Caco-2 (cell line): ENCODE results near the gene TTC6. TPM values are rescaled to one million over a fixed set of nuclear protein-coding genes. Genes with fewer than 3 reads are reported as not detected.

Experiments
- BruUV-seq: library from RNA; stranded (reverse); fragments of 400-500 nt; replicated peaks from 2 replicates; lab custom pipeline; 2021; lab: Mats Ljungman, UMichigan
- CTCF ChIA-PET: fragments of 300-600 bp; sonication (Branson Sonifier 250); formaldehyde crosslinking; loops from one replicate; lab custom pipeline; 2022; ENCODE audit warnings: antibody characterized with exemption; lab: Charles Lee
- POLR2A ChIA-PET: fragments of 300-600 bp; sonication (Branson Sonifier 250); formaldehyde crosslinking; loops from one replicate; lab custom pipeline; 2022; ENCODE audit warnings: antibody characterized with exemption; lab: Charles Lee
- DNase-seq, 2 experiments: peaks; one replicate each; pipeline versions ENCODE4 v3.0.0 to v3.0.0-alpha.2; 2020 to 2022
- H3K27me3 ChIP-seq: replicated peaks from 2 replicates; pipeline ENCODE4 v1.6.0; 2011; ENCODE audit warnings: low read length; ENCODE audit not compliant: control insufficient read depth, insufficient read depth
- H3K36me3 ChIP-seq: 2 replicates; pipeline ENCODE4 v1.5.1; 2011; ENCODE audit warnings: low read length; ENCODE audit not compliant: control insufficient read depth, insufficient read depth
- H3K4me1 ChIP-seq: fragments of 250-450 bp; sonication (Bioruptor Pico); 2 replicates; pipeline ENCODE4 v1.5.1; 2020; ENCODE audit warnings: mild to moderate bottlenecking
- H3K4me3 ChIP-seq: 2 replicates; pipeline ENCODE4 v1.5.1; 2011; ENCODE audit warnings: low read depth, mild to moderate bottlenecking, control low read depth, low read length
- H3K9me3 ChIP-seq: fragments of 250-450 bp; sonication (Bioruptor Pico); 2 replicates; pipeline ENCODE4 v1.5.1; 2020; ENCODE audit warnings: mild to moderate bottlenecking, moderate library complexity
- H3K27ac Mint-ChIP-seq: one replicate; pipeline ENCODE4 v1.8.0; 2022; ENCODE audit warnings: mixed read lengths; ENCODE audit not compliant: unreplicated experiment
- H3K27me3 Mint-ChIP-seq: one replicate; pipeline ENCODE4 v1.8.0; 2022; ENCODE audit warnings: mixed read lengths; ENCODE audit not compliant: insufficient read depth, unreplicated experiment
- H3K36me3 Mint-ChIP-seq: one replicate; pipeline ENCODE4 v1.8.0; 2022; ENCODE audit warnings: mild to moderate bottlenecking, mixed read lengths; ENCODE audit not compliant: insufficient read depth, unreplicated experiment
- H3K4me1 Mint-ChIP-seq: one replicate; pipeline ENCODE4 v1.8.0; 2022; ENCODE audit warnings: low read depth, mixed read lengths; ENCODE audit not compliant: unreplicated experiment
- H3K4me3 Mint-ChIP-seq: one replicate; pipeline ENCODE4 v1.8.0; 2022; ENCODE audit warnings: mild to moderate bottlenecking, moderate library complexity, mixed read lengths; ENCODE audit not compliant: unreplicated experiment
- H3K9me3 Mint-ChIP-seq: one replicate; pipeline ENCODE4 v1.8.0; 2022; ENCODE audit warnings: mixed read lengths; ENCODE audit not compliant: unreplicated experiment
- CTCF ChIP-seq, 2 experiments: fragments of 200-600 bp in 1 of 2; IDR thresholded peaks; 1 replicate in 1 of 2; 2 replicates in 1 of 2; pipeline versions ENCODE4 v1.5.1 to v1.8.0; 2011 to 2022; ENCODE audit warnings: antibody characterized with exemption in 1 of 2, control low read depth in 1 of 2, inconsistent platforms in 1 of 2, low read depth in 1 of 2, low read length in 1 of 2, mild to moderate bottlenecking in 1 of 2, moderate library complexity in 1 of 2; ENCODE audit not compliant: insufficient read depth in 1 of 2, severe bottlenecking in 1 of 2, unreplicated experiment in 1 of 2
- intact Hi-C: fragments of 100-400 bp; cut with micrococcal nuclease; formaldehyde crosslinking; loops from one replicate; pipeline ENCODE4 v1.10.0; 2022; ENCODE audit not compliant: unreplicated experiment
- total RNA-seq: library from RNA; stranded (reverse); gene quantifications from 2 replicates; pipeline ENCODE4 v1.2.3, GENCODE V29; 2022

Gene TTC6
- total RNA-seq, 1 experiment from 2014 or later: 19.4 TPM

GRCh38 chr14:37610945-37611523, 15.6 kb downstream of the TTC6 start:
- no peak overlapping the region for H3K4me3 ChIP-seq
- peaks cover 39% of the 10 kb centered on the region for H3K36me3 Mint-ChIP-seq
- no peak for DNase-seq
- intact Hi-C loops: no loop called here
- H3K27me3 Mint-ChIP-seq: no peaks in the 10 kb centered on the region
- no peaks in the 10 kb centered on the region for H3K27me3 ChIP-seq
- POLR2A ChIA-PET: no interaction called here
- CTCF ChIA-PET: no interaction called here
- H3K27ac Mint-ChIP-seq: no peak overlapping the region
- no peaks in the 10 kb centered on the region for H3K4me1 Mint-ChIP-seq
- peaks cover under 1% of the 10 kb centered on the region; the same call in 1 of the 2 replicates for H3K36me3 ChIP-seq
- no peak for TF ChIP-seq CTCF (IDR thresholded peaks at IDR 0.05; ENCODE audit: insufficient read depth in 1 of 2, low read depth in 1 of 2, low read length in 1 of 2, severe bottlenecking in 1 of 2, unreplicated experiment in 1 of 2)
- H3K9me3 Mint-ChIP-seq: peaks cover 44% of the 10 kb centered on the region
- no peak overlapping the region for H3K4me3 Mint-ChIP-seq
- H3K9me3 ChIP-seq: peaks cover 32% of the 10 kb centered on the region
- H3K4me1 ChIP-seq: no peaks in the 10 kb centered on the region
- BruUV-seq: no TSS peak

GRCh38 chr14:37615582-37616289, 20.3 kb downstream of the TTC6 start:
- H3K9me3 Mint-ChIP-seq: peaks cover 42% of the 10 kb centered on the region

GRCh38 chr14:37616853-37617252, 21.4 kb downstream of the TTC6 start:
- no peaks in the 10 kb centered on the region for H3K4me1 ChIP-seq
- Mint-ChIP-seq H3K4me1 (peaks cover 7% of the 10 kb centered on the region), H3K27me3 (no peaks in the 10 kb centered on the region), H3K27ac (no peak overlapping the region), H3K36me3 (peaks cover 29% of the 10 kb centered on the region), H3K9me3 (peaks cover 33% of the 10 kb centered on the region), H3K4me3 (no peak overlapping the region)
- CTCF ChIA-PET: no interaction called here
- no TSS peak for BruUV-seq
- H3K36me3 ChIP-seq: peaks cover 2% of the 10 kb centered on the region; the same call in 1 of the 2 replicates
- H3K9me3 ChIP-seq: peaks cover 33% of the 10 kb centered on the region
- H3K4me3 ChIP-seq: no peak overlapping the region
- POLR2A ChIA-PET: no interaction called here
- intact Hi-C loops: no loop called here
- no peaks in the 10 kb centered on the region for H3K27me3 ChIP-seq
- no peak for TF ChIP-seq CTCF (IDR thresholded peaks at IDR 0.05; ENCODE audit: insufficient read depth in 1 of 2, low read depth in 1 of 2, low read length in 1 of 2, severe bottlenecking in 1 of 2, unreplicated experiment in 1 of 2)
- no peak for DNase-seq

More at GRCh38 chr14:37615582-37616289, 20.3 kb downstream of the TTC6 start:
- ChIA-PET POLR2A (no interaction called here), CTCF (no interaction called here)
- H3K4me1 ChIP-seq: no peaks in the 10 kb centered on the region
- Mint-ChIP-seq H3K27me3 (no peaks in the 10 kb centered on the region), H3K4me1 (peaks cover 7% of the 10 kb centered on the region), H3K4me3 (no peak overlapping the region), H3K27ac (no peak overlapping the region), H3K36me3 (peaks cover 40% of the 10 kb centered on the region)
- BruUV-seq: no TSS peak
- no peak for TF ChIP-seq CTCF (IDR thresholded peaks at IDR 0.05; ENCODE audit: insufficient read depth in 1 of 2, low read depth in 1 of 2, low read length in 1 of 2, severe bottlenecking in 1 of 2, unreplicated experiment in 1 of 2)
- H3K9me3 ChIP-seq: peaks cover 33% of the 10 kb centered on the region
- intact Hi-C loops: no loop called here
- H3K36me3 ChIP-seq: peaks cover 2% of the 10 kb centered on the region; the same call in 1 of the 2 replicates
- DNase-seq: no peak
- H3K4me3 ChIP-seq: no peak overlapping the region
- no peaks in the 10 kb centered on the region for H3K27me3 ChIP-seq
